ENCODE results near the gene EXOC6B. TPM values are rescaled to one million over a fixed set of nuclear protein-coding genes. Genes with fewer than 3 reads are reported as not detected.

The EXOC6B gene
- total RNA-seq, 1 donor from 2014 or later: 104 TPM

DNA sequence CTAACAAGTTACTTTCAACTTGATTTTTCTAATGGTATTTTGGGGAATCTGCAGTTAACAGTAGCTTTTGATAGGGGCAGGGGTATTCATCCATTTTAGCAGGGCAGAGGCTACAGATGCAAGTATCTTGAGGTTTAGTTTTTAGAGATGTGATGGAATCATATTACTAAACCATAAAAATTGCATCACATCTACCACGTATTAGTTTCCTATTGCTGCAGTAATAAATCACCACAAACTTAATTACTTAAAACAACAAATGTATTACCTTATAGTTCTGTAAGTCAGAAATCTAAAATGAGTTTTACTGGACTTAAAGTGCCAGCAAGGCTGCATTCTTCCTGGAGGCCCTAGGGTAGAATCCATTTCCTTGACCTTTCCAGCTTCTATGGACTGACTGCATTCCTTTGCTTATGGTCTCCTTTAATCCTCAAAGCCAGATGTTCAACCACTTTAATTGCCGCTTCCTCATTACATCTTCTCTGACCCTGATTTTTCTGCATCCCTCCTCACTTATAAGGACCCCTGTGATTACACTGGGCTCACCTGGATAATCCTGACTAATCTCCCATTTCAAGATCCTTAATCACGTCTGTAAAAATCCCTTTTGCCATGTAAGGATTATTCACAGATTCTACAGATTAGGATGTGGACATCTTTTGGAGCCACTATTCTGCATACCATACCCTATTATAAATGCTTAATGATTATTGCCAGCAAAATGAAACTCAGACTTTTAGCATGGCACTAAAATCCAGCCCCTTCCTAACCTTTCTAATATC, 21.9 kb upstream of the EXOC6B start:
- TF ChIP-seq, protein P1, sequence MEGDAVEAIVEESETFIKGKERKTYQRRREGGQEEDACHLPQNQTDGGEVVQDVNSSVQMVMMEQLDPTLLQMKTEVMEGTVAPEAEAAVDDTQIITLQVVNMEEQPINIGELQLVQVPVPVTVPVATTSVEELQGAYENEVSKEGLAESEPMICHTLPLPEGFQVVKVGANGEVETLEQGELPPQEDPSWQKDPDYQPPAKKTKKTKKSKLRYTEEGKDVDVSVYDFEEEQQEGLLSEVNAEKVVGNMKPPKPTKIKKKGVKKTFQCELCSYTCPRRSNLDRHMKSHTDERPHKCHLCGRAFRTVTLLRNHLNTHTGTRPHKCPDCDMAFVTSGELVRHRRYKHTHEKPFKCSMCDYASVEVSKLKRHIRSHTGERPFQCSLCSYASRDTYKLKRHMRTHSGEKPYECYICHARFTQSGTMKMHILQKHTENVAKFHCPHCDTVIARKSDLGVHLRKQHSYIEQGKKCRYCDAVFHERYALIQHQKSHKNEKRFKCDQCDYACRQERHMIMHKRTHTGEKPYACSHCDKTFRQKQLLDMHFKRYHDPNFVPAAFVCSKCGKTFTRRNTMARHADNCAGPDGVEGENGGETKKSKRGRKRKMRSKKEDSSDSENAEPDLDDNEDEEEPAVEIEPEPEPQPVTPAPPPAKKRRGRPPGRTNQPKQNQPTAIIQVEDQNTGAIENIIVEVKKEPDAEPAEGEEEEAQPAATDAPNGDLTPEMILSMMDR (IDR thresholded peaks at IDR 0.05; ENCODE audit: unreplicated experiment): no peak
- H3K36me3 Mint-ChIP-seq: no peaks in the 10 kb centered on the region
- H3K4me3 Mint-ChIP-seq: no peak overlapping the region
- no peaks in the 10 kb centered on the region for H3K9me3 Mint-ChIP-seq
- no peaks in the 10 kb centered on the region for H3K27me3 Mint-ChIP-seq (ENCODE audit: low read depth)
- no peak for DNase-seq (ENCODE audit: low spot score in 2 of 2, unreplicated experiment in 2 of 2)
- no peak overlapping the region for H3K27ac Mint-ChIP-seq
- peaks cover 4% of the 10 kb centered on the region for H3K4me1 Mint-ChIP-seq

DNA sequence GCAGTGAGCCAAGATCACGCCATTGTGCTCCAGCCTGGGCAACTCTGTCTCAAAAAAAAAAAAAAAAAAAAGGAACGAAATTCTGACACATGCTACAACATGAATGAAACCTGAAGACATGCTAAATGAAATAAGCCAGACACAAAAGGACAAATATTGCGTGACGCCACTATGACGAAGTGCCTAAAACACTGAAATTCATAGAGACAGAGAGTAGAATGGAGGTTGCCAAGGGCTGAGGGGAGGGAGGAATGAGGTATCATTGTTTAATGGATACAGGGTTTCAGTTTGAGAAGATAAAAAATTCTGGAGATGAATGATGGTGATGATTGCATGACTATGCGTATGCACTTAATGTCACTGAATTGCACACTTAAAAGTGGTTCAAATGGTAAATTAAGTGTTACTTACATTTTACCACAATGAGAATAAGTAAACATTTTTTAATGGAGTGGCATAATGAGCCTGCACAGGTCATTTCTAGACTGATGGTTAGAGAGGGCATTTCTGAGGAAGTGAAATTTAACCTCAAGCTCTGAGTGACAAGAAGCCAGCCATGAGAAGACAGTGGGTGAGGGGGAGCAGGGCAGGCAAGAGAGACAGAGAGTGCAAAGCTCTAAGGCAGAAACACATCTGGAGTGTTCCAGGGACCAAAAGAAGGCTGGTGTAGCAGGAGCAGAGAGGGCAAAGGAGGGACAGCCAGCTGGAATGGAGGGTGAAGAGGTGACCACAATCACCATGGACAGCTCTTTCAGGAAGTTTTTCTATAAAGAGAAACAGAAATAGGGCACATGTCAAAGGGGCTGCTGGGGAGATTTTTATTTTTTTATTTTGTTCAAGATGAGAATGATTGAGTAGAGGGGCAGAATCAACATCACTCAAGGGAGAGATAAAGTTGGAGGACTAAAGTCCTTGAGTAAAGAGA, 20.6 kb upstream of the EXOC6B start:
- TF ChIP-seq, protein P1 (IDR thresholded peaks at IDR 0.05; ENCODE audit: unreplicated experiment): no peak
- H3K27ac Mint-ChIP-seq: no peak overlapping the region
- no peak overlapping the region for H3K4me3 Mint-ChIP-seq
- no peak for DNase-seq (ENCODE audit: low spot score in 2 of 2, unreplicated experiment in 2 of 2)
- no peaks in the 10 kb centered on the region for H3K36me3 Mint-ChIP-seq
- H3K27me3 Mint-ChIP-seq (ENCODE audit: low read depth): no peaks in the 10 kb centered on the region
- peaks cover 2% of the 10 kb centered on the region for H3K4me1 Mint-ChIP-seq
- no peaks in the 10 kb centered on the region for H3K9me3 Mint-ChIP-seq

DNA sequence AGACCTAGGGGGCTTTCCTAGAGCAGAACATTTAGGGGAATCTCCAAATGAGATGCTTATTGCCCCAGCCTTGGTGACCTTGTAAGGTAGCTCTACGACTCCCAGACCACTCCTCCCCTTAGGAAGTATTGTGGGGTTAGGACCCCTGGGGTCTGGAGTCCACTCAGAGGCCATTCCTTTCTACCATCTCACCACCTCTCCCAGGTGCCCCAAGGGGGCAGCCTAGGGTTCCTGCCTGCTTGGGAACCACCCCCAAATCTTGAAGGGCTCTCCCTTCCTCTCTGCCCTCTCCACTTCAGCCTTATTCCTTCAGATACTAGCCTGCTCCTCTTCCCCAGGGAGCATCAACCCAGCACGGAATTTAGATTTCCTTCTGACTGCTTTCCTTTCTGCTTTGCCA, 17.5 kb upstream of the EXOC6B start:
- no peaks in the 10 kb centered on the region for H3K36me3 Mint-ChIP-seq
- H3K9me3 Mint-ChIP-seq: peaks cover 4% of the 10 kb centered on the region
- H3K4me1 Mint-ChIP-seq: no peaks in the 10 kb centered on the region
- H3K27ac Mint-ChIP-seq: no peak overlapping the region
- H3K4me3 Mint-ChIP-seq: no peak overlapping the region
- H3K27me3 Mint-ChIP-seq (ENCODE audit: low read depth): no peaks in the 10 kb centered on the region
- DNase-seq (ENCODE audit: low spot score in 2 of 2, unreplicated experiment in 2 of 2): no peak
- TF ChIP-seq, protein P1 (IDR thresholded peaks at IDR 0.05; ENCODE audit: unreplicated experiment): no peak

DNA sequence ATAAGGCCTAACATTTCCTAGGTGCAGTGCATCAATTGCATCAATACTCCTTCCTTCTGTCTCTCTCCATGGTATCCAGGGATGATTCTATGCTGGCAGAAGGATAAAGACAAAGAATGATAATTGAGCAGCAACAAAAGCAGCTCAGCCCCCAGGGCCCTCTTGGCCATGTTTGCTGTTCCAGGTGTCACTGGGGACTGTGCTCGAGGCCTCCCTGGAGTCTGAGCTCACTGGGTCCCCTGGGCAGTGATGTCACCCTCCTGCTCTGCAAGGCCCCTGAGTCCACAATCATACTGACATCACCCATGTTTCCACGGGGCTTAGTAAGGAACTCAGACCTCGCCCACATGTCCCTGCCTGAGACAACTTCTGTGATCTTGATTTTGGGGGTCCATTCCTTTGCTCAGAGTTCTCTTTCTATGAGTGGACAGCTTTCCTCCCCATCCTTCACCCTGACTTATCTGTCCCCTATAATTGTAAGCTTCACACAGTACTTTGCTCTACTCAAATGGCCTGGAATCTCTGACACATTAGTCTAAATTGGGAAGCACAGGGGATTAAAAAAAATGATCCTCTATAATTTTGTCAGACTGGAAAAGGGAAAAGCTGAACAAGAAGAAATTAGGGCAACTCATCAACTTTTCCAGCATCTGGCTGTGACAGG, 15.8 kb upstream of the EXOC6B start:
- Mint-ChIP-seq H3K4me1 (no peaks in the 10 kb centered on the region), H3K27me3 (ENCODE audit: low read depth) (no peaks in the 10 kb centered on the region), H3K36me3 (no peaks in the 10 kb centered on the region), H3K4me3 (no peak overlapping the region), H3K27ac (no peak overlapping the region), H3K9me3 (peaks cover 4% of the 10 kb centered on the region)
- DNase-seq (ENCODE audit: low spot score in 2 of 2, unreplicated experiment in 2 of 2): no peak
- TF ChIP-seq, protein P1 (IDR thresholded peaks at IDR 0.05; ENCODE audit: unreplicated experiment): no peak

DNA sequence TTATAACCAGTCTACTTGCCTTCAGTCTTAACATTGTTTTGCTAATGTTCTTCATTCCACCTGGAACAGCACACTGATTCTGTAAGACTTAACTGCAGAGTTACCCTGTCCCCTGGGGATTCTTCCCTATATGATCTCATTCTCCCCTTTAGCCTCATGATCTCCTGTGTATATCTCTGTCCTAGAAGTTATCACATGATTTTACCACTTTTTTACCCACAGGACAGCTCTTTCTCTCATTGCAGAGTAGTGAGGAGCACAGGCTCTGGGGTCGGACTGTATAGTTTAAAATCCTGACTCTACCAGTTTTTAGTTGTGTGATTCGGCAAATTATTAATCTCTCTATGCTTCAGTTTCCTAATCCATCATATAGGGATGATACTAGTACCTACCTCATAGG, 14.2 kb upstream of the EXOC6B start:
- H3K4me1 Mint-ChIP-seq: no peaks in the 10 kb centered on the region
- TF ChIP-seq, protein P1 (IDR thresholded peaks at IDR 0.05; ENCODE audit: unreplicated experiment): no peak

More for the DNA sequence above, 14.2 kb upstream of the EXOC6B start:
- H3K27me3 Mint-ChIP-seq (ENCODE audit: low read depth): no peaks in the 10 kb centered on the region
- H3K9me3 Mint-ChIP-seq: peaks cover 4% of the 10 kb centered on the region
- H3K36me3 Mint-ChIP-seq: no peaks in the 10 kb centered on the region
- DNase-seq (ENCODE audit: low spot score in 2 of 2, unreplicated experiment in 2 of 2): no peak
- no peak overlapping the region for H3K4me3 Mint-ChIP-seq
- H3K27ac Mint-ChIP-seq: no peak overlapping the region
